Panc1 (cell line): ENCODE data around the gene GRK3. TPM values are rescaled to one million over a fixed set of nuclear protein-coding genes. Genes with fewer than 3 reads are reported as not detected.

Experiments
- ATAC-seq: fragments of 200-7000 bp; cut with Tn5 transposase; 2 replicates; pipeline ENCODE4 v1.9.1; 2020; ENCODE audit warnings: mild to moderate bottlenecking, moderate library complexity
- BruUV-seq: library from RNA; stranded (reverse); fragments of 400-500 nt; replicated peaks from 2 replicates; lab custom pipeline; 2021; lab: Mats Ljungman, UMichigan
- CTCF ChIA-PET: fragments of 300-600 bp; sonication (Branson Sonifier 250); formaldehyde crosslinking; loops from one replicate; lab custom pipeline; 2022; ENCODE audit warnings: antibody characterized with exemption; lab: Charles Lee
- POLR2A ChIA-PET: fragments of 300-600 bp; sonication (Branson Sonifier 250); formaldehyde crosslinking; loops from one replicate; lab custom pipeline; 2022; ENCODE audit warnings: antibody characterized with exemption; lab: Charles Lee
- DNase-seq: peaks from one replicate; pipeline ENCODE4 v3.0.0-alpha.2; 2010; ENCODE audit warnings: low read depth, low spot score
- H3K27ac ChIP-seq: 2 replicates; pipeline ENCODE4 v1.5.1; 2011; ENCODE audit warnings: mild to moderate bottlenecking, low read length, inconsistent platforms
- H3K27me3 ChIP-seq: fragments of 200-500 bp; sonication (Bioruptor generic); 2 replicates; pipeline ENCODE4 v1.6.0; 2014; ENCODE audit warnings: low read length, inconsistent platforms; ENCODE audit not compliant: control insufficient read depth, insufficient read depth
- H3K36me3 ChIP-seq: fragments of 200-500 bp; sonication (Bioruptor generic); 2 replicates; pipeline ENCODE4 v1.5.1; 2014; ENCODE audit warnings: inconsistent platforms, mild to moderate bottlenecking, low read length, moderate library complexity; ENCODE audit not compliant: control insufficient read depth, insufficient read depth
- H3K4me1 ChIP-seq: 2 replicates; pipeline ENCODE4 v1.5.1; 2011; ENCODE audit warnings: inconsistent platforms, mild to moderate bottlenecking, low read length, moderate library complexity; ENCODE audit not compliant: control insufficient read depth, insufficient read depth
- H3K4me3 ChIP-seq, 2 experiments: 2 replicates each; pipeline ENCODE4 v1.5.1; 2011 to 2012; ENCODE audit warnings: low read depth in 2 of 2, low read length in 2 of 2, mild to moderate bottlenecking in 2 of 2, inconsistent platforms in 1 of 2, moderate library complexity in 1 of 2
- H3K9me3 ChIP-seq: fragments of 200-500 bp; sonication (Bioruptor generic); 2 replicates; pipeline ENCODE4 v1.5.1; 2014; ENCODE audit warnings: low read depth, mild to moderate bottlenecking, inconsistent platforms, low read length, moderate library complexity; ENCODE audit not compliant: control insufficient read depth, insufficient read depth
- POLR2AphosphoS5 ChIP-seq: IDR thresholded peaks from 2 replicates; pipeline ENCODE4 v1.6.1; 2012; ENCODE audit warnings: mild to moderate bottlenecking, low read depth, low read length, moderate library complexity
- SIN3A ChIP-seq: IDR thresholded peaks from 2 replicates; pipeline ENCODE4 v1.6.1; 2012; ENCODE audit warnings: low read depth, mild to moderate bottlenecking, low read length, moderate library complexity, borderline replicate concordance; ENCODE audit not compliant: insufficient read depth
- TCF7L2 ChIP-seq: IDR thresholded peaks from 2 replicates; pipeline ENCODE4 v1.6.1; 2011; ENCODE audit warnings: mild to moderate bottlenecking, low read depth, low read length, inconsistent platforms
- in situ Hi-C: cut with HindIII; loops from 2 replicates; pipeline ENCODE4 v1.10.0; 2016; ENCODE audit warnings: low sequenced_read_pairs, low pct_unique_long_range_greater_than_20kb
- intact Hi-C: fragments of 100-400 bp; cut with micrococcal nuclease; formaldehyde crosslinking; loops from one replicate; pipeline ENCODE4 v1.10.0; 2022; ENCODE audit not compliant: unreplicated experiment
- total RNA-seq: library from RNA; stranded (reverse); gene quantifications from one replicate; pipeline ENCODE4 v1.2.1, GENCODE V29; 2021; ENCODE audit not compliant: unreplicated experiment
- TF ChIP-seq, protein P1 (sequence below), 2 experiments: IDR thresholded peaks; 2 replicates each; pipeline ENCODE4 v1.6.1; 2011 to 2012; ENCODE audit warnings: low read depth in 2 of 2, control low read depth in 1 of 2, low read length in 1 of 2, mild to moderate bottlenecking in 1 of 2, moderate library complexity in 1 of 2; ENCODE audit not compliant: insufficient read depth in 1 of 2
- TF ChIP-seq, protein P2 (sequence below): fragments of 450-650 bp; IDR thresholded peaks from 2 replicates; pipeline ENCODE4 v1.5.1; 2017; ENCODE audit warnings: mild to moderate bottlenecking

The GRK3 gene
- total RNA-seq, 1 experiment from 2014 or later, result 12.0 TPM

DNA sequence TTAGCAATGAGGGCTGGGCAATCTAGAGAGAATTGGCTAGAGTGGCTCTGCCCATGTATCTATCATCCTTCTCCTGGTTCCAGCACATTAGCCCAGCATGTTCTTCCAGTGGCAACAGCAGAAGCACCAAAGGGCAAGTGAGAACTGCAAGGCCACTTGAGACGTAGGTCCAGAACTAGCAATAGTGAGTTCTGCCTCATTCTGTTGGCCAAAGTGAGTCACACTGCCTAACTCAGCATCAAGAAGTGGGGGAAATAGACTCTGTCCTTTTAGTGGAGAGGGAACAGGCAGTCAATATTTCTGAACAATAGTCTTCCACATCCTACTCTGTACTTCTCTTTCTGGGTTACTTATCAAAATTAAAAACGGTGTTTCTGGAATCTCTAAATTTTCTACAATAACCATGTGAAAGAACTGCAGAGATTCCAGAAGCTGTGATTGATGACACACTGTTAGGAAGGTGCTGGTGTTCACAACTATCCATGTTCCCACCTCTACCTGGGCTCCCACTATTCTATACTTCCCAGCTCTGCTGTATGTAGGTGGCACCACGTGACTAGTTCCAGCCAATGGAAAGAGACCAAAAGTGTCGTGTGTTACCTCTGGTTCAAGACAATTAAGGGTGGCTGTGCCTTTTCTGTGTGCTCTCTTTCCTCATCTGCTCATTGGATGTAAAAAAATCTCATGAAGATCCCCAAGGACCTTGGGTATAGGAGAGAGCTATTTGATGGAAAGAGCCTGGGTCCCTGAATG lies 23.4 kb upstream of the GRK3 start:
- no TSS peak for BruUV-seq
- in situ Hi-C loops, result no loop called here
- ATAC-seq, result no peak
- Histone ChIP-seq H3K36me3 (no peaks in the 10 kb centered on the region), H3K27me3 (no peaks in the 10 kb centered on the region), H3K4me1 (no peaks in the 10 kb centered on the region), H3K9me3 (no peaks in the 10 kb centered on the region), H3K4me3 (no peak overlapping the region), H3K27ac (no peak overlapping the region)
- TF ChIP-seq POLR2AphosphoS5 (no peak), TCF7L2 (no peak), SIN3A (no peak)
- TF ChIP-seq, protein P1, sequence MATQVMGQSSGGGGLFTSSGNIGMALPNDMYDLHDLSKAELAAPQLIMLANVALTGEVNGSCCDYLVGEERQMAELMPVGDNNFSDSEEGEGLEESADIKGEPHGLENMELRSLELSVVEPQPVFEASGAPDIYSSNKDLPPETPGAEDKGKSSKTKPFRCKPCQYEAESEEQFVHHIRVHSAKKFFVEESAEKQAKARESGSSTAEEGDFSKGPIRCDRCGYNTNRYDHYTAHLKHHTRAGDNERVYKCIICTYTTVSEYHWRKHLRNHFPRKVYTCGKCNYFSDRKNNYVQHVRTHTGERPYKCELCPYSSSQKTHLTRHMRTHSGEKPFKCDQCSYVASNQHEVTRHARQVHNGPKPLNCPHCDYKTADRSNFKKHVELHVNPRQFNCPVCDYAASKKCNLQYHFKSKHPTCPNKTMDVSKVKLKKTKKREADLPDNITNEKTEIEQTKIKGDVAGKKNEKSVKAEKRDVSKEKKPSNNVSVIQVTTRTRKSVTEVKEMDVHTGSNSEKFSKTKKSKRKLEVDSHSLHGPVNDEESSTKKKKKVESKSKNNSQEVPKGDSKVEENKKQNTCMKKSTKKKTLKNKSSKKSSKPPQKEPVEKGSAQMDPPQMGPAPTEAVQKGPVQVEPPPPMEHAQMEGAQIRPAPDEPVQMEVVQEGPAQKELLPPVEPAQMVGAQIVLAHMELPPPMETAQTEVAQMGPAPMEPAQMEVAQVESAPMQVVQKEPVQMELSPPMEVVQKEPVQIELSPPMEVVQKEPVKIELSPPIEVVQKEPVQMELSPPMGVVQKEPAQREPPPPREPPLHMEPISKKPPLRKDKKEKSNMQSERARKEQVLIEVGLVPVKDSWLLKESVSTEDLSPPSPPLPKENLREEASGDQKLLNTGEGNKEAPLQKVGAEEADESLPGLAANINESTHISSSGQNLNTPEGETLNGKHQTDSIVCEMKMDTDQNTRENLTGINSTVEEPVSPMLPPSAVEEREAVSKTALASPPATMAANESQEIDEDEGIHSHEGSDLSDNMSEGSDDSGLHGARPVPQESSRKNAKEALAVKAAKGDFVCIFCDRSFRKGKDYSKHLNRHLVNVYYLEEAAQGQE (IDR thresholded peaks at IDR 0.05; ENCODE audit: insufficient read depth in 1 of 2, low read depth in 2 of 2, low read length in 1 of 2), result no peak
- TF ChIP-seq, protein P2, sequence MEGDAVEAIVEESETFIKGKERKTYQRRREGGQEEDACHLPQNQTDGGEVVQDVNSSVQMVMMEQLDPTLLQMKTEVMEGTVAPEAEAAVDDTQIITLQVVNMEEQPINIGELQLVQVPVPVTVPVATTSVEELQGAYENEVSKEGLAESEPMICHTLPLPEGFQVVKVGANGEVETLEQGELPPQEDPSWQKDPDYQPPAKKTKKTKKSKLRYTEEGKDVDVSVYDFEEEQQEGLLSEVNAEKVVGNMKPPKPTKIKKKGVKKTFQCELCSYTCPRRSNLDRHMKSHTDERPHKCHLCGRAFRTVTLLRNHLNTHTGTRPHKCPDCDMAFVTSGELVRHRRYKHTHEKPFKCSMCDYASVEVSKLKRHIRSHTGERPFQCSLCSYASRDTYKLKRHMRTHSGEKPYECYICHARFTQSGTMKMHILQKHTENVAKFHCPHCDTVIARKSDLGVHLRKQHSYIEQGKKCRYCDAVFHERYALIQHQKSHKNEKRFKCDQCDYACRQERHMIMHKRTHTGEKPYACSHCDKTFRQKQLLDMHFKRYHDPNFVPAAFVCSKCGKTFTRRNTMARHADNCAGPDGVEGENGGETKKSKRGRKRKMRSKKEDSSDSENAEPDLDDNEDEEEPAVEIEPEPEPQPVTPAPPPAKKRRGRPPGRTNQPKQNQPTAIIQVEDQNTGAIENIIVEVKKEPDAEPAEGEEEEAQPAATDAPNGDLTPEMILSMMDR, result no peak
- ChIA-PET POLR2A (no interaction called here), CTCF (no interaction called here)
- intact Hi-C loops, result no loop called here
- no peak for DNase-seq

DNA sequence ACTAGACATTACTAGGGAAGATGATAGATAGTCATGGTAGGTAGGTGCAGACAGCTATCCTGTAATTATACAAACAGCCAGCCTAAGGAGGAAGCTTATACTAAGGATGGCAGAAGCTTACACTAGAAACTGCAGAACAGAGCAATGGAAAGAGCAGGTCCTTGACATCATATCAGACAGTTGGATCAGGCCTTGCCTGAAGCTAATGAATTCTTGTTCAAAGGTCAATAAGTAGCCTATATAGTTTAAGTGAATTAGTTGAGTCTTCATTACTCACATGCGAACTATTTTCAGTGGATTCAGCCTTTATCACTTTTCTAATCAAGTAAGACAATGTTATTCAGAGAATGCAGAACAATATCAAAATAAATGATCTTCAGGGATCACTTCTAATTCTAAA lies 22.3 kb upstream of the GRK3 start:
- intact Hi-C loops, result no loop called here
- no peak for TF ChIP-seq POLR2AphosphoS5
- TF ChIP-seq TCF7L2, result no peak
- TF ChIP-seq SIN3A, result no peak
- TF ChIP-seq, protein P1 (IDR thresholded peaks at IDR 0.05; ENCODE audit: insufficient read depth in 1 of 2, low read depth in 2 of 2, low read length in 1 of 2), result no peak
- TF ChIP-seq, protein P2, result no peak
- no peaks in the 10 kb centered on the region for H3K9me3 ChIP-seq
- H3K27ac ChIP-seq, result no peak overlapping the region
- no TSS peak for BruUV-seq
- H3K4me1 ChIP-seq, result no peaks in the 10 kb centered on the region
- H3K4me3 ChIP-seq, result no peak overlapping the region
- ChIA-PET POLR2A (no interaction called here), CTCF (no interaction called here)
- H3K36me3 ChIP-seq, result no peaks in the 10 kb centered on the region
- in situ Hi-C loops, result no loop called here
- DNase-seq (no peak), ATAC-seq (no peak)
- H3K27me3 ChIP-seq, result no peaks in the 10 kb centered on the region
